Measurements from ENCODE around the gene SUSD2. TPM values are rescaled to one million over a fixed set of nuclear protein-coding genes. Genes with fewer than 3 reads are reported as not detected.
"Not testable (repeated sequence)": the region's sequence is repeated elsewhere in the genome, so short reads cannot be mapped to it uniquely, and the experiment has no call there.

The SUSD2 gene
- total RNA-seq, 1 donor from 2014 or later: 0.07 TPM

GRCh38 chr22:24188705-24189248 is 7.5 kb downstream of the SUSD2 start:
- DNase-seq (ENCODE audit: low read depth, low spot score): no peak

- peak; percentile 11 for DNase-seq (ENCODE audit: low read depth, low spot score)
Observed at GRCh38 chr22:24189249-24190158, 8.2 kb downstream of the SUSD2 start.

- no peak for DNase-seq (ENCODE audit: low read depth, low spot score)
Observed at GRCh38 chr22:24190159-24190540, 8.9 kb downstream of the SUSD2 start.

GRCh38 chr22:24190596-24191208 is 9.4 kb downstream of the SUSD2 start:
- no peak for DNase-seq (ENCODE audit: low read depth, low spot score)

GRCh38 chr22:24191381-24191841 is 10.1 kb downstream of the SUSD2 start:
- no peak for DNase-seq (ENCODE audit: low read depth, low spot score)

- DNase-seq (ENCODE audit: low read depth, low spot score): no peak
Observed at GRCh38 chr22:24191893-24192292, 10.6 kb downstream of the SUSD2 start.

GRCh38 chr22:24198682-24199052 is 17.4 kb downstream of the SUSD2 start:
- no peak for DNase-seq (ENCODE audit: low read depth, low spot score)

GRCh38 chr22:24200619-24201212 is 19.4 kb downstream of the SUSD2 start:
- DNase-seq (ENCODE audit: low read depth, low spot score): peak; percentile 30

GRCh38 chr22:24201681-24202614 is 20.7 kb downstream of the SUSD2 start:
- DNase-seq (ENCODE audit: low read depth, low spot score): no peak

- not testable (repeated sequence) for DNase-seq (ENCODE audit: low read depth, low spot score)
Observed at GRCh38 chr22:24203856-24204255, 22.6 kb downstream of the SUSD2 start.

- no peak for DNase-seq (ENCODE audit: low read depth, low spot score)
Observed at GRCh38 chr22:24205438-24206195, 24.3 kb downstream of the SUSD2 start.

- DNase-seq (ENCODE audit: low read depth, low spot score): peak; percentile 30
Observed at GRCh38 chr22:24206460-24207263, 25.4 kb downstream of the SUSD2 start.

- DNase-seq (ENCODE audit: low read depth, low spot score): no peak
Observed at GRCh38 chr22:24207264-24208011, 26.2 kb downstream of the SUSD2 start.

- peak; percentile 96 for DNase-seq (ENCODE audit: low read depth, low spot score)
Observed at GRCh38 chr22:24208012-24208749, 26.9 kb downstream of the SUSD2 start.

- DNase-seq (ENCODE audit: low read depth, low spot score): no peak
Observed at GRCh38 chr22:24209016-24209415, 27.7 kb downstream of the SUSD2 start.

- no peak for DNase-seq (ENCODE audit: low read depth, low spot score)
Observed at GRCh38 chr22:24209687-24210086, 28.4 kb downstream of the SUSD2 start.

- not testable (repeated sequence) for DNase-seq (ENCODE audit: low read depth, low spot score)
Observed at GRCh38 chr22:24210409-24210808, 29.1 kb downstream of the SUSD2 start.

GRCh38 chr22:24211716-24212115 is 30.4 kb downstream of the SUSD2 start:
- not testable (repeated sequence) for DNase-seq (ENCODE audit: low read depth, low spot score)

Measured in pulmonary artery endothelial cell (primary cell).